NCI-H2029 treated with DMSO at 0.1 percent for 48 hours (cell line): ENCODE data around the gene VIM.

Experiments used
- DNase-seq: peaks from one replicate; lab custom pipeline; 2025; lab: John Stamatoyannopoulos, UW

The VIM gene

GRCh38 chr10:17209881-17210280 lies 18.2 kb upstream of the VIM start:
- no peak for DNase-seq

- no peak for DNase-seq
These were observed 17.7 kb upstream of the VIM start for GRCh38 chr10:17210361-17210760.

GRCh38 chr10:17212802-17213221 lies 15.2 kb upstream of the VIM start:
- DNase-seq: no peak

GRCh38 chr10:17213646-17214349 lies 14.2 kb upstream of the VIM start:
- no peak for DNase-seq

GRCh38 chr10:17214526-17214925 lies 13.5 kb upstream of the VIM start:
- DNase-seq: no peak

GRCh38 chr10:17214971-17215781 lies 12.9 kb upstream of the VIM start:
- no peak for DNase-seq

- DNase-seq: no peak
These were observed 12.3 kb upstream of the VIM start for GRCh38 chr10:17215782-17216122.

GRCh38 chr10:17216217-17216900 lies 11.7 kb upstream of the VIM start:
- no peak for DNase-seq

- no peak for DNase-seq
These were observed 11.1 kb upstream of the VIM start for GRCh38 chr10:17216901-17217395.

GRCh38 chr10:17217631-17218232 lies 10.3 kb upstream of the VIM start:
- DNase-seq: no peak

GRCh38 chr10:17219024-17219423 lies 9.0 kb upstream of the VIM start:
- no peak for DNase-seq

GRCh38 chr10:17220652-17221100 lies 7.4 kb upstream of the VIM start:
- no peak for DNase-seq

GRCh38 chr10:17222329-17222728 lies 5.7 kb upstream of the VIM start:
- no peak for DNase-seq

- DNase-seq: no peak
These were observed 2.2 kb upstream of the VIM start for GRCh38 chr10:17225808-17226207.

- DNase-seq: no peak
These were observed 1.1 kb upstream of the VIM start for GRCh38 chr10:17226891-17227303.

- no peak for DNase-seq
These were observed 512 bp upstream of the VIM start for GRCh38 chr10:17227367-17228090.

- no peak for DNase-seq
These were observed 1.1 kb downstream of the VIM start for GRCh38 chr10:17229016-17229716.

GRCh38 chr10:17229717-17229966 lies 1.6 kb downstream of the VIM start:
- no peak for DNase-seq

- no peak for DNase-seq
These were observed 2.1 kb downstream of the VIM start for GRCh38 chr10:17229967-17230682.

GRCh38 chr10:17231788-17232187 lies 3.7 kb downstream of the VIM start:
- DNase-seq: no peak
